Measurements from ENCODE around the gene TRPT1. TPM values are rescaled to one million over a fixed set of nuclear protein-coding genes. Genes with fewer than 3 reads are reported as not detected.
A peak's percentile ranks its signal among the peaks of the same experiment; 100 is the strongest.

Gene TRPT1
- polyA plus RNA-seq, 2 of the 4 experiments (the other 2 are of a cell fraction): 18.6 to 28.5 TPM

- no peak for ATAC-seq
- H3K4me1 ChIP-seq: peaks cover 9% of the 10 kb centered on the region; the same call in 1 of the 3 replicates
- H3K27ac ChIP-seq: peak overlapping the region in 1 of 2 experiments; percentile 34; a peak in 1 of 6 replicates
- H3K9me3 ChIP-seq: no peaks in the 10 kb centered on the region
- CTCF ChIA-PET: interaction anchor here (1.1 to 20.3 kb wide), 7 partner anchors 13 to 95 kb away, joined by 3 to 254 read pairs (median 27); partner anchors contain the start of genes CATSPERZ, DNAJC4, NUDT22 and PLCB3
- no peak overlapping the region for H3K4me2 ChIP-seq
- 87% methylated on average over 24 of the region's 30 CpGs for WGBS (ENCODE audit: missing lambda C conversion rate)
- DNase-seq (ENCODE audit: low read depth in 1 of 2, low spot score in 1 of 2): no peak
- FAIRE-seq: no peak
- TF ChIP-seq MAZ (IDR thresholded peaks at IDR 0.05; ENCODE audit: borderline replicate concordance, low read depth, low read length) (no peak), GATA3 (IDR thresholded peaks at IDR 0.05; ENCODE audit: borderline replicate concordance) (no peak), MYC (IDR thresholded peaks at IDR 0.05; ENCODE audit: borderline replicate concordance, low read length) (no peak), HDAC2 (IDR thresholded peaks at IDR 0.05) (no peak)
- POLR2A ChIA-PET: no interaction called here
- H3K4me3 ChIP-seq: no peak overlapping the region
Measured at GRCh38 chr11:64207256-64208085, 18.5 kb downstream of the TRPT1 start.

DNA sequence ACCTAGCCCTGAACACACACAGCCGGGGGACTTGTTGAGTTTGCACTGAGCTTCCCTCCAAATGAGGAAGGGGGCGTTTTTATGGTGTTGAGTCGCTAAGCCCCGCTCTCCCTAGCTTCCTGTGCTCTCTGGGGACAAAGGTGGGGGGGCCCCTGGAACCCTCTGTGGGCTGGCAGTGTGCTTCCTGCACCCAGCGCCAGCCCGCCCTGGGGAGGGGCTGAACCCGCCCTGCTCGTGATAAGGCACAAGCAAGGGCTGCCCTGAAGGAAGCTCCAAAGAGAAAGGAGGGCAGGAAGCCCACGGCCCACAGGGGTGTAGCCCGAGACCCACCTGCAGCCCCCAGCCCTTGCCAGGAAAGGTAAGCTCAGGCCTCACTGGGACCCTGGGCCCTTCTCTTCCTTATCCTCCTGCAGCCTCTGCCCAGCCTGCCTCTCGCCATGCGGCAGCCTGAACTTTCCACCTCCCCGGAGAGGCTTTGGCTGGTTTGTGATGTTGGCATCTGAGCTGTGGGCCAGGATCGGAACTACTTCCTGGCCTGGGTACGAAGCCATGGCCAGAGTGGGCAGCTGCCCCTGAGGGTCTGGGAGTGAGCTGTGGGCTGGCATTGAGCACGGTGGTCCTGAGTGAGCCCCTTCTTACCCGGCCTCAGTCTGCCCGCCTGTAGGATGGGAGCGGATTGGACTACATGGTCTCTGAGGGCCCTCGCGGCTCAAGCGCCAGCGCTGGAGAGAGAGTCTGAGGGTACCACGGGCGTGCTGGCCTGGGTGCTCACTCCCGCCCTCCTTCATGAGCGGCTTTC is 19.3 kb downstream of the TRPT1 start, which contains the start of gene FERMT3:
Gene FERMT3 (plus strand): TSS at position 265 of the 799 bp plus-strand sequence. CDS start 644 bp downstream, outside the sequence.
- no peak for ATAC-seq
- TF ChIP-seq EP300 (IDR thresholded peaks at IDR 0.05) (no peak), GATA3 (IDR thresholded peaks at IDR 0.05; ENCODE audit: borderline replicate concordance) (no peak), PHF8 (IDR thresholded peaks at IDR 0.05; ENCODE audit: borderline replicate concordance, low read depth) (no peak), RARB (CRISPR knock-in tag; IDR thresholded peaks at IDR 0.05) (no peak), ESRRA (IDR thresholded peaks at IDR 0.05; ENCODE audit: borderline replicate concordance, low read length) (no peak), ATOH8 (CRISPR knock-in tag; IDR thresholded peaks at IDR 0.05; ENCODE audit: low read depth) (no peak), CBX2 (IDR thresholded peaks at IDR 0.05; ENCODE audit: borderline replicate concordance, low read depth) (no peak), NPAS2 (CRISPR knock-in tag; IDR thresholded peaks at IDR 0.05; ENCODE audit: borderline replicate concordance) (no peak), PBX3 (IDR thresholded peaks at IDR 0.05) (no peak), REST (IDR thresholded peaks at IDR 0.05) (no peak), POLR2A (IDR thresholded peaks at IDR 0.05; ENCODE audit: low read length) (no peak), TP53 (CRISPR knock-in tag; IDR thresholded peaks at IDR 0.05) (no peak), SREBF2 (IDR thresholded peaks at IDR 0.05) (no peak)
- Histone ChIP-seq H3K9me3 (no peaks in the 10 kb centered on the region), H3K4me1 (peaks cover 9% of the 10 kb centered on the region; the same call in 1 of the 3 replicates), H3K4me3 (no peak within 1 kb of the TSS), H3K4me2 (no peak within 1 kb of the TSS), H3K27ac (0 out of 6 replicates have a peak within 1 kb of the TSS, but pooled peaks of 1 of the 2 experiments have one; percentile 34)
- FAIRE-seq: no peak
- ChIA-PET CTCF (interaction anchor here (0.8 to 20.3 kb wide), 12 partner anchors 9 to 111 kb away, joined by 3 to 254 read pairs (median 3); partner anchors contain the start of genes CATSPERZ, DNAJC4, NUDT22 and PLCB3), POLR2A (interaction anchor here (3.0 kb wide), 1 partner anchor 21 kb away, joined by 18 read pairs; the partner anchor contains the start of gene STIP1)
- DNase-seq (ENCODE audit: low read depth in 1 of 2, low spot score in 1 of 2): no peak
- 94% methylated on average over 18 of the region's 27 CpGs for WGBS (ENCODE audit: missing lambda C conversion rate)

All from A549 (cell line).